Activated CD8-positive, alpha-beta T cell treated with anti-CD3 and anti-CD28 coated beads for 36 hours (primary cell): ENCODE measurements around the gene CXCL10. TPM values are rescaled to one million over a fixed set of nuclear protein-coding genes. Genes with fewer than 3 reads are reported as not detected.
A peak's percentile ranks its signal among the peaks of the same experiment; 100 is the strongest.

Source experiments
- ATAC-seq: fragments of 200-7000 bp; cut with Tn5 transposase; one replicate; pipeline ENCODE4 v1.10.0; 2021; ENCODE audit warnings: mild to moderate bottlenecking, moderate library complexity
- CTCF ChIA-PET: fragments of 350-600 bp; sonication (Branson Sonifier 250); formaldehyde crosslinking; loops from one replicate; lab custom pipeline; 2021; ENCODE audit warnings: antibody characterized with exemption; lab: Charles Lee
- POLR2A ChIA-PET: fragments of 350-600 bp; sonication (Branson Sonifier 250); formaldehyde crosslinking; loops from one replicate; lab custom pipeline; 2021; ENCODE audit warnings: antibody characterized with exemption; lab: Charles Lee
- DNase-seq: peaks from one replicate; pipeline ENCODE4 v3.0.0-alpha.2; 2020
- H3K27ac Mint-ChIP-seq: one replicate; pipeline ENCODE4 v1.8.0; 2021; ENCODE audit warnings: mild to moderate bottlenecking, mixed read lengths
- H3K27me3 Mint-ChIP-seq: one replicate; pipeline ENCODE4 v1.8.0; 2021; ENCODE audit warnings: mixed read lengths
- H3K36me3 Mint-ChIP-seq: one replicate; pipeline ENCODE4 v1.8.0; 2021; ENCODE audit warnings: low read depth, mixed read lengths
- H3K4me1 Mint-ChIP-seq: one replicate; pipeline ENCODE4 v1.8.0; 2021; ENCODE audit warnings: low read depth, mixed read lengths
- H3K4me3 Mint-ChIP-seq: one replicate; pipeline ENCODE4 v1.8.0; 2021; ENCODE audit warnings: mild to moderate bottlenecking, moderate library complexity, mixed read lengths
- H3K9me3 Mint-ChIP-seq: one replicate; pipeline ENCODE4 v1.8.0; 2021; ENCODE audit warnings: mixed read lengths
- CTCF ChIP-seq: fragments of 200-600 bp; IDR thresholded peaks from one replicate; pipeline ENCODE4 v1.8.0; 2022; ENCODE audit warnings: antibody characterized with exemption, mild to moderate bottlenecking
- intact Hi-C: fragments of 100-400 bp; cut with micrococcal nuclease; formaldehyde crosslinking; loops from one replicate; pipeline ENCODE4 v1.10.0; 2022
- total RNA-seq, 2 experiments: library from RNA; stranded (reverse); gene quantifications; one replicate each; pipeline ENCODE4 v1.2.3, GENCODE V29; 2021

Gene CXCL10
- total RNA-seq, 2 experiments from 2014 or later = 0.68 to 1.1 TPM

GRCh38 chr4:75995727-75996126, 27.6 kb downstream of the CXCL10 start:
- POLR2A ChIA-PET = interaction anchor here (1.1 to 1.5 kb wide), 2 partner anchors 60 to 66 kb away, joined by 3 to 4 read pairs; no protein-coding TSS in a partner anchor
- no peaks in the 10 kb centered on the region for H3K36me3 Mint-ChIP-seq
- no peak for ATAC-seq

GRCh38 chr4:75992462-75992861, 30.8 kb downstream of the CXCL10 start:
- POLR2A ChIA-PET = no interaction called here
- ATAC-seq = no peak
- no peak overlapping the region for H3K4me3 Mint-ChIP-seq
- H3K9me3 Mint-ChIP-seq = no peaks in the 10 kb centered on the region
- no peak for TF ChIP-seq CTCF
- CTCF ChIA-PET = interaction anchor here (0.8 to 2.0 kb wide), 11 partner anchors 17 to 113 kb away, joined by 3 to 8 read pairs (median 4); no protein-coding TSS in a partner anchor
- no peak overlapping the region for H3K27ac Mint-ChIP-seq
- DNase-seq = no peak
- intact Hi-C loops = no loop called here
- peaks cover 16% of the 10 kb centered on the region for H3K36me3 Mint-ChIP-seq
- peaks cover 23% of the 10 kb centered on the region for H3K4me1 Mint-ChIP-seq
- H3K27me3 Mint-ChIP-seq = peaks cover 3% of the 10 kb centered on the region

More at GRCh38 chr4:75995727-75996126, 27.6 kb downstream of the CXCL10 start:
- peak; percentile 84 for TF ChIP-seq CTCF
- H3K9me3 Mint-ChIP-seq = no peaks in the 10 kb centered on the region
- peak; percentile 17 for DNase-seq
- no peak overlapping the region for H3K27ac Mint-ChIP-seq
- intact Hi-C loops = loop anchor here (1.0 kb wide), 1 partner anchor 72 kb away; no protein-coding TSS in a partner anchor
- CTCF ChIA-PET = interaction anchor here (0.6 to 4.1 kb wide), 53 partner anchors 9 to 382 kb away, joined by 3 to 62 read pairs (median 4); partner anchors contain the start of genes ART3, CXCL10, CXCL11 and NAAA
- H3K4me1 Mint-ChIP-seq = peaks cover 3% of the 10 kb centered on the region
- H3K4me3 Mint-ChIP-seq = no peak overlapping the region
- peaks cover 3% of the 10 kb centered on the region for H3K27me3 Mint-ChIP-seq

- H3K27me3 Mint-ChIP-seq = peaks cover 3% of the 10 kb centered on the region
- ChIA-PET POLR2A (interaction anchor here (0.8 to 1.5 kb wide), 3 partner anchors 69 to 190 kb away, joined by 3 read pairs; no protein-coding TSS in a partner anchor), CTCF (interaction anchor here (0.7 to 1.5 kb wide), 3 partner anchors 8 to 97 kb away, joined by 3 read pairs; no protein-coding TSS in a partner anchor)
- H3K36me3 Mint-ChIP-seq = peaks cover 21% of the 10 kb centered on the region
- H3K9me3 Mint-ChIP-seq = no peaks in the 10 kb centered on the region
- H3K4me1 Mint-ChIP-seq = peaks cover 29% of the 10 kb centered on the region
- peak overlapping the region; percentile 87 for H3K4me3 Mint-ChIP-seq
- intact Hi-C loops = no loop called here
- ATAC-seq (no peak), DNase-seq (peak; percentile 5)
- no peak for TF ChIP-seq CTCF
- peak overlapping the region; percentile 85 for H3K27ac Mint-ChIP-seq
Measured at GRCh38 chr4:75989846-75990528, 33.3 kb downstream of the CXCL10 start.

- Mint-ChIP-seq H3K27ac (no peak overlapping the region), H3K27me3 (no peaks in the 10 kb centered on the region), H3K36me3 (peaks cover 34% of the 10 kb centered on the region), H3K4me1 (peaks cover 26% of the 10 kb centered on the region), H3K9me3 (no peaks in the 10 kb centered on the region), H3K4me3 (no peak overlapping the region)
- DNase-seq = no peak
- TF ChIP-seq CTCF = no peak
- intact Hi-C loops = no loop called here
- CTCF ChIA-PET = interaction anchor here (5.1 kb wide), 1 partner anchor 11 kb away, joined by 21 read pairs; no protein-coding TSS in a partner anchor
- ATAC-seq = no peak
- POLR2A ChIA-PET = no interaction called here
Measured at GRCh38 chr4:75985116-75985515, 38.2 kb downstream of the CXCL10 start.

- Mint-ChIP-seq H3K4me1 (no peaks in the 10 kb centered on the region), H3K27me3 (no peaks in the 10 kb centered on the region), H3K27ac (peak overlapping the region; percentile 55), H3K4me3 (no peak overlapping the region), H3K36me3 (peaks cover 37% of the 10 kb centered on the region), H3K9me3 (peaks cover 2% of the 10 kb centered on the region)
- CTCF ChIA-PET = interaction anchor here (1.5 kb wide), 1 partner anchor 15 kb away, joined by 5 read pairs; no protein-coding TSS in a partner anchor
- ATAC-seq = no peak
- no peak for DNase-seq
- no peak for TF ChIP-seq CTCF
- intact Hi-C loops = no loop called here
- POLR2A ChIA-PET = no interaction called here
Measured at GRCh38 chr4:75980576-75980975, 42.7 kb downstream of the CXCL10 start.
